Activated T-cell treated with anti-CD3 and anti-CD28 coated beads, Interleukin-2, amount 50 U/mL, for 1 hour (primary cell): Measurements from ENCODE around the gene PSD4.

Experiments used
- DNase-seq: peaks from one replicate; pipeline ENCODE4 v3.0.0-alpha.2; 2020

Gene PSD4

GRCh38 chr2:113242327-113242726 lies 68.6 kb downstream of the PSD4 start:
- no peak for DNase-seq

GRCh38 chr2:113245276-113245711 lies 71.5 kb downstream of the PSD4 start:
- no peak for DNase-seq

- no peak for DNase-seq
These were observed 72.8 kb downstream of the PSD4 start for GRCh38 chr2:113246606-113247005.

- peak; percentile 76 for DNase-seq
These were observed 75.4 kb downstream of the PSD4 start for GRCh38 chr2:113248997-113249770.

GRCh38 chr2:113251118-113251517 lies 77.3 kb downstream of the PSD4 start:
- DNase-seq = no peak

- no peak for DNase-seq
These were observed 78.3 kb downstream of the PSD4 start for GRCh38 chr2:113252047-113252590.

GRCh38 chr2:113253453-113253852 lies 79.7 kb downstream of the PSD4 start:
- DNase-seq = no peak

- DNase-seq = no peak
These were observed 81.6 kb downstream of the PSD4 start for GRCh38 chr2:113255140-113256070.

GRCh38 chr2:113257516-113258264 lies 83.9 kb downstream of the PSD4 start:
- no peak for DNase-seq

- no peak for DNase-seq
These were observed 84.8 kb downstream of the PSD4 start for GRCh38 chr2:113258471-113259147.
